ENCODE results near the gene EPHA3. TPM values are rescaled to one million over a fixed set of nuclear protein-coding genes. Genes with fewer than 3 reads are reported as not detected.

The EPHA3 gene
- total RNA-seq, 4 donors from 2014 or later, result 2.3 to 4.6 (median 2.4) TPM; not detected in 1

DNA sequence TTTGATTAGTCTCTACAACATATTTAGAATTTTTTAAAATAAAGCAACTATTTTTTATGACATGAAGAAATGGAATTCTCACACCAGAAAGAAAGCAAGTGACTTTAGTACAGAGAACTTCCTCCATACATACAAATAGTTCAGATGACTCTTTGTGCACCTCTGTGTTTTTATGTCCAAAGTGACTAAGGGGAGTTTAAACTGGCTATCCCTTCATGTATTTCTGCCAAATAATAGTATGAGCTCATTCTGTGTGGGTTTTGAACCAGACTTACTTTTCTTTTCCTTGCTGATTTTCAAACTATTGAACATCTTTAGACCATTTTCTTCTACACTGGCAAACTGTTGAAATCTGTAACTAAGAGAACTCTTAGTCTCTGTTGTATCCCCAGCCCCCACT, 196.3 kb downstream of the EPHA3 start:
- H3K36me3 ChIP-seq, result no peaks in the 10 kb centered on the region
- no peaks in the 10 kb centered on the region for H3K4me1 ChIP-seq
- in situ Hi-C loops (cut with MboI; ENCODE audit: low pct_ligation_motif_present in 1 of 4, low pct_unique_long_range_greater_than_20kb in 1 of 4, low sequenced_read_pairs in 3 of 4), result no loop called here
- intact Hi-C loops (cut with DNase I; ENCODE audit: low total_unique reads), result no loop called here
- no peak overlapping the region for H3K27ac ChIP-seq
- no peak overlapping the region for H3K4me3 ChIP-seq
- DNase-seq, result no peak
- H3K27me3 ChIP-seq, result no peaks in the 10 kb centered on the region
- TF ChIP-seq, protein P1, sequence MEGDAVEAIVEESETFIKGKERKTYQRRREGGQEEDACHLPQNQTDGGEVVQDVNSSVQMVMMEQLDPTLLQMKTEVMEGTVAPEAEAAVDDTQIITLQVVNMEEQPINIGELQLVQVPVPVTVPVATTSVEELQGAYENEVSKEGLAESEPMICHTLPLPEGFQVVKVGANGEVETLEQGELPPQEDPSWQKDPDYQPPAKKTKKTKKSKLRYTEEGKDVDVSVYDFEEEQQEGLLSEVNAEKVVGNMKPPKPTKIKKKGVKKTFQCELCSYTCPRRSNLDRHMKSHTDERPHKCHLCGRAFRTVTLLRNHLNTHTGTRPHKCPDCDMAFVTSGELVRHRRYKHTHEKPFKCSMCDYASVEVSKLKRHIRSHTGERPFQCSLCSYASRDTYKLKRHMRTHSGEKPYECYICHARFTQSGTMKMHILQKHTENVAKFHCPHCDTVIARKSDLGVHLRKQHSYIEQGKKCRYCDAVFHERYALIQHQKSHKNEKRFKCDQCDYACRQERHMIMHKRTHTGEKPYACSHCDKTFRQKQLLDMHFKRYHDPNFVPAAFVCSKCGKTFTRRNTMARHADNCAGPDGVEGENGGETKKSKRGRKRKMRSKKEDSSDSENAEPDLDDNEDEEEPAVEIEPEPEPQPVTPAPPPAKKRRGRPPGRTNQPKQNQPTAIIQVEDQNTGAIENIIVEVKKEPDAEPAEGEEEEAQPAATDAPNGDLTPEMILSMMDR (IDR thresholded peaks at IDR 0.05), result no peak
- TF ChIP-seq POLR2AphosphoS5 (IDR thresholded peaks at IDR 0.05) (no peak), POLR2A (IDR thresholded peaks at IDR 0.05) (no peak), EP300 (IDR thresholded peaks at IDR 0.05; ENCODE audit: low read depth) (no peak)
- no peaks in the 10 kb centered on the region for H3K9me3 ChIP-seq

DNA sequence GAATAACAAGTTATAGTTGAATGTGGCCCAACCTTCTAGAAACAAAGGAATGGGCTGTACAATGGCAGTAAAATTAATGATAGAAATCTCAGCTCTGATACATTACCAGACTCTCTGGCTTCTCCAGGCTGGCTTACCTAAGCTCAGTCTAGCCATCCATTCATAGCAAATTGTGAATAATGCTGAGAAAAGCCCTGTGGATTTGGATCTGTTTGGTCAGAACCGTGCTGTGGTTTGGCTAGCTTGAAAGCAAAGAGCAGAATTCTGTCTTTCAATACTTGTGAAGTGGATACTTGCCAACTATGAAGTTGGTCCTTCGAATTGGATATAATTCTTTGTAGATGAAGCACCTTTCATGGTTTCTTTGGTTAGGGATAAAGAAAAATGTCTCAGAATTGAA, 199.1 kb downstream of the EPHA3 start:
- Histone ChIP-seq H3K27ac (no peak overlapping the region), H3K9me3 (no peaks in the 10 kb centered on the region), H3K4me3 (no peak overlapping the region), H3K36me3 (no peaks in the 10 kb centered on the region), H3K4me1 (no peaks in the 10 kb centered on the region), H3K27me3 (no peaks in the 10 kb centered on the region)
- 50 to 67% methylated on average over 1 to 2 of the region's 2 CpGs for WGBS, 2 donors (ENCODE audit: low coverage in 1 of 2)
- in situ Hi-C loops (cut with MboI; ENCODE audit: low pct_ligation_motif_present in 1 of 4, low pct_unique_long_range_greater_than_20kb in 1 of 4, low sequenced_read_pairs in 3 of 4), result no loop called here
- TF ChIP-seq POLR2A (IDR thresholded peaks at IDR 0.05), result no peak
- TF ChIP-seq, protein P1 (IDR thresholded peaks at IDR 0.05), result no peak
- no peak for TF ChIP-seq EP300 (IDR thresholded peaks at IDR 0.05; ENCODE audit: low read depth)
- TF ChIP-seq POLR2AphosphoS5 (IDR thresholded peaks at IDR 0.05), result no peak
- intact Hi-C loops (cut with DNase I; ENCODE audit: low total_unique reads), result no loop called here
- no peak for DNase-seq

DNA sequence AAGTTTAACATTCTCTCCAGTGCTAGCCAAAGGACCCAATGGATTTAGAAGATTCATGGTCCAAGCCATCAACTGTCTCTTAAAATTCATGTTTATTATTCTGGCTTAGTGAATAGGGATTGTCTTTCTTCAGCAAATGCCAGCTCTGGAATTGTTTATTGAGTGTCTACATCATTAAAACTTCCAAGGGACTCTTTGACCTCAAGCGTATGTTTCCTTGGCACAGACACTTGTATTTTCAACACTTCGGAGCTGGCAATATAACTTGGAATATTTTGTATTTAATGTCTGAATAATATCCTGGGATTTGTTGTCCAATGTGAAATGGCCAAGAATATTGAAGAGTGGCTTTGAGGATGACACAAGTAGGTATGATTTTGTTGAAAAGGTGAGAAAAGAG, 204.2 kb downstream of the EPHA3 start:
- H3K36me3 ChIP-seq, result no peaks in the 10 kb centered on the region
- no peaks in the 10 kb centered on the region for H3K4me1 ChIP-seq
- TF ChIP-seq POLR2AphosphoS5 (IDR thresholded peaks at IDR 0.05) (no peak), POLR2A (IDR thresholded peaks at IDR 0.05) (no peak), EP300 (IDR thresholded peaks at IDR 0.05; ENCODE audit: low read depth) (no peak)
- TF ChIP-seq, protein P1 (IDR thresholded peaks at IDR 0.05), result no peak
- no peak overlapping the region for H3K4me3 ChIP-seq
- 43 to 48% methylated on average over 2 of the region's 2 CpGs for WGBS, 2 donors (ENCODE audit: low coverage in 1 of 2)
- intact Hi-C loops (cut with DNase I; ENCODE audit: low total_unique reads), result no loop called here
- no peaks in the 10 kb centered on the region for H3K9me3 ChIP-seq
- no peaks in the 10 kb centered on the region for H3K27me3 ChIP-seq
- DNase-seq, result no peak
- in situ Hi-C loops (cut with MboI; ENCODE audit: low pct_ligation_motif_present in 1 of 4, low pct_unique_long_range_greater_than_20kb in 1 of 4, low sequenced_read_pairs in 3 of 4), result no loop called here
- no peak overlapping the region for H3K27ac ChIP-seq

DNA sequence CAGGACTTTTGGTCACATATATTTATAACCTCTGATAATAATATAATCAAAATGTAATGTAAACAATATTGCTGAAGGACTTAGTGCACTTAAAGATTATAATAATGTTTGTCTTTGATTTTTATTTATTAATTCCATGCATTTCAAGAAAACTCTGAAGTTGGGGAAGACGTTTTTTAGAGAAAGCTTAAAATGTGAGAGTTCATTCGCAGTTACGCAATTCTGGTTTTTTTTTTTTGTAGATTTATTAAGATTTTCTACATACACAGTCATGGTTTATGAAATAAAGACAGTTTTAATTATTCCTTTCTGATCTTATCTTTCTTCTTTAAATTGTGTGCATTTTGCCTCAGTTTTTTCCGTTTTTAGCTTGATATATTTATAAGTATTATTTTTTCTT, 204.7 kb downstream of the EPHA3 start:
- no peaks in the 10 kb centered on the region for H3K9me3 ChIP-seq
- DNase-seq, result no peak
- 80 to 83% methylated on average over 4 of the region's 4 CpGs for WGBS, 2 donors (ENCODE audit: low coverage in 1 of 2)
- TF ChIP-seq, protein P1 (IDR thresholded peaks at IDR 0.05), result no peak
- TF ChIP-seq POLR2AphosphoS5 (IDR thresholded peaks at IDR 0.05) (no peak), EP300 (IDR thresholded peaks at IDR 0.05; ENCODE audit: low read depth) (no peak), POLR2A (IDR thresholded peaks at IDR 0.05) (no peak)
- H3K27ac ChIP-seq, result no peak overlapping the region
- in situ Hi-C loops (cut with MboI; ENCODE audit: low pct_ligation_motif_present in 1 of 4, low pct_unique_long_range_greater_than_20kb in 1 of 4, low sequenced_read_pairs in 3 of 4), result no loop called here
- no peaks in the 10 kb centered on the region for H3K27me3 ChIP-seq
- intact Hi-C loops (cut with DNase I; ENCODE audit: low total_unique reads), result no loop called here
- H3K4me3 ChIP-seq, result no peak overlapping the region
- H3K4me1 ChIP-seq, result no peaks in the 10 kb centered on the region
- no peaks in the 10 kb centered on the region for H3K36me3 ChIP-seq
